Neural crest cell (in vitro differentiated cells): Measurements from ENCODE around the gene CRACDL. TPM values are rescaled to one million over a fixed set of nuclear protein-coding genes. Genes with fewer than 3 reads are reported as not detected.

ENCODE experiments used
- DNase-seq: peaks from one replicate; pipeline ENCODE4 v3.0.0; 2021; ENCODE audit warnings: low read depth, mixed read lengths, low spot score
- H3K27ac Mint-ChIP-seq: one replicate; pipeline ENCODE4 v1.8.0; 2021; ENCODE audit warnings: mild to moderate bottlenecking, mixed read lengths; ENCODE audit not compliant: unreplicated experiment
- H3K27me3 Mint-ChIP-seq: 2 replicates; pipeline ENCODE4 v1.8.0; 2021; ENCODE audit warnings: low read depth, mild to moderate bottlenecking, mixed read lengths
- H3K36me3 Mint-ChIP-seq: 2 replicates; pipeline ENCODE4 v1.8.0; 2021; ENCODE audit warnings: low read depth, mild to moderate bottlenecking, mixed read lengths
- H3K4me1 Mint-ChIP-seq: 2 replicates; pipeline ENCODE4 v1.8.0; 2021; ENCODE audit warnings: mixed read lengths
- H3K4me3 Mint-ChIP-seq: one replicate; pipeline ENCODE4 v1.8.0; 2021; ENCODE audit warnings: mild to moderate bottlenecking, mixed read lengths
- H3K9me3 Mint-ChIP-seq: 2 replicates; pipeline ENCODE4 v1.8.0; 2021; ENCODE audit warnings: mixed read lengths
- CTCF ChIP-seq: fragments of 200-600 bp; sonication (generic); conservative IDR thresholded peaks from 2 replicates; pipeline ENCODE4 v1.5.0; 2021; ENCODE audit warnings: antibody characterized with exemption, mild to moderate bottlenecking
- total RNA-seq: library from RNA; stranded (reverse); gene quantifications from 2 replicates; pipeline ENCODE4 v1.2.1, GENCODE V29; 2021

The CRACDL gene
- total RNA-seq, 1 donor from 2014 or later = 0.37 TPM

GRCh38 chr2:98746426-98746825 lies 189.6 kb downstream of the CRACDL start:
- no peaks in the 10 kb centered on the region for H3K9me3 Mint-ChIP-seq
- no peak overlapping the region for H3K27ac Mint-ChIP-seq
- no peak for DNase-seq
- H3K4me3 Mint-ChIP-seq = no peak overlapping the region
- peaks cover 16% of the 10 kb centered on the region for H3K4me1 Mint-ChIP-seq
- no peak for TF ChIP-seq CTCF
- H3K27me3 Mint-ChIP-seq = no peaks in the 10 kb centered on the region
- H3K36me3 Mint-ChIP-seq = no peaks in the 10 kb centered on the region

GRCh38 chr2:98744595-98744994 lies 191.4 kb downstream of the CRACDL start:
- no peak for DNase-seq
- Mint-ChIP-seq H3K9me3 (no peaks in the 10 kb centered on the region), H3K4me1 (peaks cover 16% of the 10 kb centered on the region), H3K4me3 (no peak overlapping the region), H3K27ac (no peak overlapping the region), H3K36me3 (no peaks in the 10 kb centered on the region), H3K27me3 (no peaks in the 10 kb centered on the region)
- no peak for TF ChIP-seq CTCF

Other genes with a start within 250 kb of the CRACDL start
- gene MGAT4A, start 205.1 kb downstream of the CRACDL start, total RNA-seq = 11.5 and 12.2 TPM in 2 replicates
- 0.23 and 0.37 TPM in 2 replicates for gene C2orf15, start 205.5 kb upstream of the CRACDL start, total RNA-seq
- 5.8 and 7.9 TPM in 2 replicates for gene TSGA10, start 218.7 kb upstream of the CRACDL start, total RNA-seq
- gene LIPT1, start 218.7 kb upstream of the CRACDL start, total RNA-seq = 6.8 and 8.2 TPM in 2 replicates
- 31.7 and 36.3 TPM in 2 replicates for gene MITD1, start 244.8 kb upstream of the CRACDL start, total RNA-seq
- 44.3 and 47.9 TPM in 2 replicates for gene MRPL30, start 245.0 kb upstream of the CRACDL start, total RNA-seq